VCaP (cell line): Measurements from ENCODE around the gene KCNQ5.

Source experiments
- H3K27ac ChIP-seq: fragments of 450-650 bp; 2 replicates; pipeline ENCODE4 v1.5.1; 2017
- CTCF ChIP-seq: fragments of 450-650 bp; conservative IDR thresholded peaks from 2 replicates; pipeline ENCODE4 v1.5.1; 2017; ENCODE audit warnings: mild to moderate bottlenecking, moderate library complexity

KCNQ5 gene

GRCh38 chr6:72905705-72906478 is 284.0 kb downstream of the KCNQ5 start:
- H3K27ac ChIP-seq: no peak overlapping the region
- TF ChIP-seq CTCF: no peak

- no peak overlapping the region for H3K27ac ChIP-seq
- TF ChIP-seq CTCF: no peak
These were observed 289.7 kb downstream of the KCNQ5 start for GRCh38 chr6:72911463-72912155.

- H3K27ac ChIP-seq: no peak overlapping the region
- TF ChIP-seq CTCF: no peak
These were observed 291.9 kb downstream of the KCNQ5 start for GRCh38 chr6:72913797-72914196.

GRCh38 chr6:72916298-72916697 is 294.4 kb downstream of the KCNQ5 start:
- TF ChIP-seq CTCF: no peak
- no peak overlapping the region for H3K27ac ChIP-seq

GRCh38 chr6:72916906-72917305 is 295.0 kb downstream of the KCNQ5 start:
- H3K27ac ChIP-seq: no peak overlapping the region
- TF ChIP-seq CTCF: no peak

- no peak overlapping the region for H3K27ac ChIP-seq
- TF ChIP-seq CTCF: no peak
These were observed 300.5 kb downstream of the KCNQ5 start for GRCh38 chr6:72922401-72922800.

- no peak for TF ChIP-seq CTCF
- H3K27ac ChIP-seq: no peak overlapping the region
These were observed 303.3 kb downstream of the KCNQ5 start for GRCh38 chr6:72925136-72925535.
